H9 (cell line): ENCODE measurements around the gene ALCAM. TPM values are rescaled to one million over a fixed set of nuclear protein-coding genes. Genes with fewer than 3 reads are reported as not detected.

Source experiments
- DNase-seq: peaks from one replicate; pipeline ENCODE4 v3.0.0-alpha.2; 2017
- H2AFZ ChIP-seq: one replicate; pipeline ENCODE4 v1.6.1; 2013; ENCODE audit warnings: mild to moderate bottlenecking, low read length, control low read depth, moderate library complexity
- H2AK5ac ChIP-seq: 2 replicates; pipeline ENCODE4 v1.6.1; 2013; ENCODE audit warnings: low read length, control low read depth, mixed read lengths; ENCODE audit not compliant: insufficient read length
- H2BK120ac ChIP-seq: one replicate; pipeline ENCODE4 v1.6.1; 2013; ENCODE audit warnings: low read depth, mild to moderate bottlenecking, low read length, control low read depth, inconsistent platforms; ENCODE audit not compliant: poor library complexity, severe bottlenecking
- H2BK12ac ChIP-seq: 2 replicates; pipeline ENCODE4 v1.6.1; 2013; ENCODE audit warnings: low read length, control low read depth, mixed read lengths, low read depth; ENCODE audit not compliant: insufficient read length
- H2BK15ac ChIP-seq: 2 replicates; pipeline ENCODE4 v1.6.1; 2013; ENCODE audit warnings: low read depth, low read length, control low read depth
- H2BK20ac ChIP-seq: one replicate; pipeline ENCODE4 v1.6.1; 2013; ENCODE audit warnings: low read depth, mild to moderate bottlenecking, low read length, control low read depth, inconsistent platforms; ENCODE audit not compliant: poor library complexity, severe bottlenecking
- H2BK5ac ChIP-seq: 2 replicates; pipeline ENCODE4 v1.6.1; 2013; ENCODE audit warnings: low read length, control low read depth, mixed read lengths; ENCODE audit not compliant: insufficient read length
- H3K14ac ChIP-seq: 2 replicates; pipeline ENCODE4 v1.6.1; 2013; ENCODE audit warnings: low read length, control low read depth; ENCODE audit not compliant: insufficient read depth
- H3K18ac ChIP-seq: 2 replicates; pipeline ENCODE4 v1.6.1; 2013; ENCODE audit warnings: low read depth, mild to moderate bottlenecking, mixed read lengths, low read length, control low read depth; ENCODE audit not compliant: insufficient read length
- H3K23ac ChIP-seq: 2 replicates; pipeline ENCODE4 v1.6.1; 2013; ENCODE audit warnings: low read length, control low read depth, mixed read lengths, low read depth; ENCODE audit not compliant: insufficient read length
- H3K23me2 ChIP-seq: 2 replicates; pipeline ENCODE4 v1.6.1; 2013; ENCODE audit warnings: low read depth, mild to moderate bottlenecking, mixed read lengths, low read length, control low read depth; ENCODE audit not compliant: insufficient read length, poor library complexity, severe bottlenecking
- H3K27ac ChIP-seq: 2 replicates; pipeline ENCODE4 v1.5.1; 2013; ENCODE audit warnings: low read length, control low read depth, mixed read lengths, low read depth; ENCODE audit not compliant: insufficient read length
- H3K27me3 ChIP-seq: 2 replicates; pipeline ENCODE4 v1.6.1; 2013; ENCODE audit warnings: low read length, control low read depth, inconsistent platforms; ENCODE audit not compliant: insufficient read depth
- H3K4ac ChIP-seq: 2 replicates; pipeline ENCODE4 v1.6.1; 2013; ENCODE audit warnings: low read depth, mild to moderate bottlenecking, control low read depth, inconsistent platforms, low read length, moderate library complexity
- H3K4me1 ChIP-seq: 2 replicates; pipeline ENCODE4 v1.6.1; 2013; ENCODE audit warnings: low read length, control low read depth, inconsistent platforms; ENCODE audit not compliant: insufficient read depth
- H3K4me2 ChIP-seq: 2 replicates; pipeline ENCODE4 v1.6.1; 2013; ENCODE audit warnings: low read length, control low read depth, mixed read lengths; ENCODE audit not compliant: insufficient read length, insufficient read depth
- H3K56ac ChIP-seq: 2 replicates; pipeline ENCODE4 v1.6.1; 2013; ENCODE audit warnings: low read depth, mild to moderate bottlenecking, mixed read lengths, low read length, control low read depth; ENCODE audit not compliant: insufficient read length
- H3K79me1 ChIP-seq: 2 replicates; pipeline ENCODE4 v1.6.1; 2013; ENCODE audit warnings: low read depth, mild to moderate bottlenecking, moderate library complexity, low read length, control low read depth, inconsistent platforms; ENCODE audit not compliant: insufficient read depth, poor library complexity, severe bottlenecking
- H3K79me2 ChIP-seq: 2 replicates; pipeline ENCODE4 v1.6.1; 2013; ENCODE audit warnings: low read length, control low read depth, inconsistent platforms; ENCODE audit not compliant: insufficient read depth
- H3K9ac ChIP-seq: 2 replicates; pipeline ENCODE4 v1.6.1; 2013; ENCODE audit warnings: low read length, control low read depth, mixed read lengths; ENCODE audit not compliant: insufficient read length; ENCODE audit errors: extremely low read depth
- H3K9me3 ChIP-seq: one replicate; pipeline ENCODE4 v1.6.1; 2013; ENCODE audit warnings: low read depth, low read length, inconsistent platforms; ENCODE audit not compliant: control insufficient read depth
- H3T11ph ChIP-seq: one replicate; pipeline ENCODE4 v1.6.1; 2013; ENCODE audit warnings: mild to moderate bottlenecking, low read length, control low read depth, inconsistent platforms
- H4K20me1 ChIP-seq: one replicate; pipeline ENCODE4 v1.6.1; 2013; ENCODE audit not compliant: control insufficient read depth, insufficient read length, insufficient read depth
- H4K5ac ChIP-seq: 2 replicates; pipeline ENCODE4 v1.6.1; 2013; ENCODE audit warnings: low read depth, mild to moderate bottlenecking, mixed read lengths, low read length, control low read depth; ENCODE audit not compliant: insufficient read length
- H4K8ac ChIP-seq: replicated peaks from 2 replicates; pipeline ENCODE4 v1.6.1; 2013; ENCODE audit warnings: low read length, control low read depth, mixed read lengths, low read depth; ENCODE audit not compliant: insufficient read length
- H4K91ac ChIP-seq: 2 replicates; pipeline ENCODE4 v1.6.1; 2013; ENCODE audit warnings: low read depth, mild to moderate bottlenecking, moderate library complexity, mixed read lengths, low read length, control low read depth; ENCODE audit not compliant: insufficient read length
- H3K27ac Mint-ChIP-seq, 3 experiments: 2 replicates in 2 of 3; 3 replicates in 1 of 3; pipeline ENCODE4 v1.8.0; 2020 to 2021; ENCODE audit warnings: mixed read lengths in 3 of 3, mild to moderate bottlenecking in 1 of 3, moderate library complexity in 1 of 3
- H3K27me3 Mint-ChIP-seq: 2 replicates; pipeline ENCODE4 v1.8.0; 2021; ENCODE audit warnings: low read depth, mild to moderate bottlenecking, moderate library complexity, mixed read lengths
- H3K36me3 Mint-ChIP-seq, 3 experiments: 2 replicates in 2 of 3; 3 replicates in 1 of 3; pipeline ENCODE4 v1.8.0; 2020 to 2021; ENCODE audit warnings: low read depth in 3 of 3, mixed read lengths in 3 of 3; ENCODE audit not compliant: insufficient read depth in 1 of 3
- H3K4me1 Mint-ChIP-seq, 2 experiments: 2 replicates each; pipeline ENCODE4 v1.8.0; 2020; ENCODE audit warnings: mixed read lengths in 2 of 2
- H3K4me3 Mint-ChIP-seq, 2 experiments: 2 replicates in 1 of 2; 3 replicates in 1 of 2; pipeline ENCODE4 v1.8.0; 2020 to 2021; ENCODE audit warnings: mild to moderate bottlenecking in 2 of 2, mixed read lengths in 2 of 2, moderate library complexity in 1 of 2
- H3K9me3 Mint-ChIP-seq, 2 experiments: 2 replicates in 1 of 2; 3 replicates in 1 of 2; pipeline ENCODE4 v1.8.0; 2020; ENCODE audit warnings: mild to moderate bottlenecking in 2 of 2, mixed read lengths in 2 of 2, moderate library complexity in 1 of 2
- CTCF ChIP-seq: fragments of 200-600 bp; sonication (generic); conservative IDR thresholded peaks from 3 replicates; pipeline ENCODE4 v1.8.0; 2021; ENCODE audit warnings: antibody characterized with exemption, mild to moderate bottlenecking
- WGBS: extraction: QIAGEN DNeasy Blood & Tissue Kit; methylation state at CpG from one replicate; pipeline ENCODE4 v1.1.7; 2013; ENCODE audit warnings: missing lambda C conversion rate, low lambda C conversion rate, mixed read lengths; ENCODE audit not compliant: insufficient read length; ENCODE audit errors: extremely low coverage; 5-methylcytosine and 5-hydroxymethylcytosine counted together
- total RNA-seq: library from RNA; stranded (reverse); gene quantifications from 2 replicates; pipeline ENCODE4 v1.2.1, GENCODE V29; 2021

ALCAM gene
- total RNA-seq, 1 experiment from 2014 or later, result 43.7 TPM

GRCh38 chr3:105352976-105353375 is 13.7 kb upstream of the ALCAM start:
- no peak overlapping the region for H3K14ac ChIP-seq
- no peak for TF ChIP-seq CTCF
- H2BK5ac ChIP-seq, result no peak overlapping the region
- H2BK15ac ChIP-seq, result no peak overlapping the region
- no peak overlapping the region for H4K8ac ChIP-seq
- no peaks in the 10 kb centered on the region for H3K9me3 ChIP-seq
- Mint-ChIP-seq H3K27ac (no peak overlapping the region), H3K9me3 (no peaks in the 10 kb centered on the region; a peak in 1 of 5 replicates), H3K4me1 (peaks cover 14 to 19% of the 10 kb centered on the region in 2 experiments), H3K27me3 (peaks cover 37% of the 10 kb centered on the region), H3K36me3 (no peaks in the 10 kb centered on the region), H3K4me3 (no peak overlapping the region)
- H2BK20ac ChIP-seq, result no peak overlapping the region
- peaks cover 11% of the 10 kb centered on the region for H3K23me2 ChIP-seq
- no peak overlapping the region for H3T11ph ChIP-seq
- H2AFZ ChIP-seq, result no peak overlapping the region
- no CpG with 5 or more reads among the region's 4 CpGs for WGBS
- no peak overlapping the region for H2AK5ac ChIP-seq
- H3K56ac ChIP-seq, result no peak overlapping the region
- no peak overlapping the region for H3K23ac ChIP-seq
- no peaks in the 10 kb centered on the region for H3K27me3 ChIP-seq
- H4K91ac ChIP-seq, result no peak overlapping the region
- H3K4ac ChIP-seq, result no peak overlapping the region
- H3K18ac ChIP-seq, result no peak overlapping the region
- no peak overlapping the region for H2BK12ac ChIP-seq
- H3K79me1 ChIP-seq, result no peaks in the 10 kb centered on the region
- no peak overlapping the region for H3K4me2 ChIP-seq
- no peak overlapping the region for H4K5ac ChIP-seq
- no peaks in the 10 kb centered on the region for H3K79me2 ChIP-seq
- no peak overlapping the region for H2BK120ac ChIP-seq
- peaks cover 2% of the 10 kb centered on the region; the same call in 1 of the 2 replicates for H3K4me1 ChIP-seq
- no peak for DNase-seq
- no peak overlapping the region for H3K9ac ChIP-seq
- H3K27ac ChIP-seq, result no peak overlapping the region
- H4K20me1 ChIP-seq, result no peaks in the 10 kb centered on the region
